Lung (tissue), 12 donors: ENCODE measurements around the gene OGFR. TPM values are rescaled to one million over a fixed set of nuclear protein-coding genes. Genes with fewer than 3 reads are reported as not detected.

Source experiments
- ATAC-seq: fragments of 200-7000 bp; cut with Tn5 transposase; one replicate; pipeline ENCODE4 v1.9.1; 2020; ENCODE audit warnings: moderate number of reproducible peaks; ENCODE audit not compliant: insufficient read depth, low FRiP score
- DNase-seq, 3 donors: peaks; one replicate each; pipeline ENCODE4 v3.0.0-alpha.2; 2013 to 2017
- H3K27ac ChIP-seq, 2 donors: one replicate each; pipeline ENCODE4 v1.5.1; 2013; ENCODE audit warnings: mild to moderate bottlenecking in 2 of 2, moderate library complexity in 2 of 2, control low read depth in 1 of 2, inconsistent platforms in 1 of 2, low read depth in 1 of 2, low read length in 1 of 2
- H3K27me3 ChIP-seq, 3 donors: one replicate each; pipeline ENCODE4 v1.5.1; 2013; ENCODE audit warnings: low read length in 2 of 3; ENCODE audit not compliant: control insufficient read depth in 3 of 3, insufficient read depth in 3 of 3
- H3K36me3 ChIP-seq, 4 donors: one replicate each; pipeline ENCODE4 v1.5.1; 2013; ENCODE audit warnings: low read length in 4 of 4, mild to moderate bottlenecking in 1 of 4, moderate library complexity in 1 of 4; ENCODE audit not compliant: control insufficient read depth in 4 of 4, insufficient read depth in 4 of 4
- H3K4me1 ChIP-seq, 5 donors: one replicate each; pipeline ENCODE4 v1.5.1; 2013; ENCODE audit warnings: low read length in 5 of 5, mild to moderate bottlenecking in 2 of 5, moderate library complexity in 1 of 5; ENCODE audit not compliant: control insufficient read depth in 5 of 5, insufficient read depth in 5 of 5
- H3K4me3 ChIP-seq: one replicate; pipeline ENCODE4 v1.5.1; 2013; ENCODE audit warnings: mild to moderate bottlenecking, control low read depth, moderate library complexity
- H3K9ac ChIP-seq, 2 donors: one replicate each; pipeline ENCODE4 v1.5.1; 2013; ENCODE audit warnings: low read length in 2 of 2, control low read depth in 1 of 2; ENCODE audit not compliant: insufficient read depth in 1 of 2
- H3K9me3 ChIP-seq, 4 donors: one replicate each; pipeline ENCODE4 v1.5.1; 2013; ENCODE audit warnings: low read length in 3 of 4, mild to moderate bottlenecking in 1 of 4, moderate library complexity in 1 of 4; ENCODE audit not compliant: control insufficient read depth in 4 of 4, insufficient read depth in 3 of 4
- WGBS, 2 donors: extraction: QIAGEN DNeasy Blood & Tissue Kit; methylation state at CpG; one replicate each; pipeline ENCODE4 v1.1.7; 2013; 5-methylcytosine and 5-hydroxymethylcytosine counted together
- polyA plus RNA-seq, 2 donors: library from polyadenylated mRNA; stranded (reverse); fragments of 200-250 nt; gene quantifications; one replicate each; pipeline ENCODE4 v1.2.1, GENCODE V29; 2013
- total RNA-seq, 2 donors: library from RNA; depleted of rRNA in 1 of 2; stranded (reverse); fragments of >200 nt in 1 of 2; gene quantifications; one replicate each; pipeline ENCODE4 v1.2.1, GENCODE V29; 2014 to 2021
- TF ChIP-seq, protein P1 (sequence below): IDR thresholded peaks from 2 replicates; pipeline ENCODE4 v1.5.1; 2012; ENCODE audit warnings: mild to moderate bottlenecking; ENCODE audit errors: control extremely low read depth, extremely low read depth
- donor health status: control.
- donor health status: control.
- donor health status: Bipolar disorder and iron deficiency.
- donor health status: healthy.
- donor health status: DM: yes; HTN: yes; CAD: no.

The OGFR gene
- total and polyA plus RNA-seq, 4 donors: 38.0 to 73.1 (median 63.9) TPM

DNA sequence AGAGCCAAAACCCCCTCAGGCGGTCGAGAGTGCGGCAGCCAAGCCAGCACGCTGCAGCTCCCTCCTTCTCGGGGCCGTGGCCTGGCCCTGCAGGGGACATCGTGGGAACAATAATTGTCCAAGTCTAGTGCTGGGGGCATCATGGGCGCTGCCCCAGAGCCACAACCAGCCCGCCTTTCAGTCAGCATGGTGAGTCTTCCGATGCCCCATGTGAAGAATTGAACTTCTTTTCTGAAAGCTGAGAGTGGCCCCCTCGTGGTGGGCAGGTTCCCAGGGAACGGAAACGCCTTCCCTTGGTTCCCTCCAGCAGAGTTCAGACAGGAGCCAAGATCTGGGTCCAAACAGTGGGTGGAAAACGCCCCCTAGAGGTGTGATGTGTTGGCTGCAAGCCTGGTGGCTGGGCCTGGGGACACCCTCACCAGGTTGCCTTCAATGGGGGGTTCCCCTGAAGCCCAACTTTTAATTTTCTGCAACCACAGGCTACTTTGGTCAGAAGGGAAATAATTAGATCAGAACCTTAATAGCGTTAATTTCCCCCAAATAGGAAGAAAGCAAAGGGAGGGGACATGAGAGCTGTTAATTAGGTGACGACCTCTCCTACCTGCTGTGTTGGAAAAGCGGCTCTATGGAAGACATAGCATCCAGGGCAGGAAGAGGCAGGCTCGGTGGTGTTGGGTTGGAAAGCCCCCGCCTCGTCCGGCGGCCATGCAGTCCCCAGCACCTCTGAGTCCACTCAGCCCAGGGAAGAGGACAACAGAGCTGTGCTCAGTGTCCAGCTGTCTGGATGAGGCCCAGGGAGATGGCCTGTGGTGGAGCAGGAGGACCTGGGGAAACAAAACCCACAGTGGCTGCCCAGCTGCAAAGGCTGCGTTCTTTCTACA, 13.1 kb upstream of the OGFR start:
- H3K9me3 ChIP-seq: no peaks in the 10 kb centered on the region
- WGBS, 2 donors: 35 to 36% methylated on average over 23 of the region's 23 CpGs
- no peak overlapping the region for H3K4me3 ChIP-seq
- H3K27ac ChIP-seq: no peak overlapping the region
- TF ChIP-seq, protein P1, sequence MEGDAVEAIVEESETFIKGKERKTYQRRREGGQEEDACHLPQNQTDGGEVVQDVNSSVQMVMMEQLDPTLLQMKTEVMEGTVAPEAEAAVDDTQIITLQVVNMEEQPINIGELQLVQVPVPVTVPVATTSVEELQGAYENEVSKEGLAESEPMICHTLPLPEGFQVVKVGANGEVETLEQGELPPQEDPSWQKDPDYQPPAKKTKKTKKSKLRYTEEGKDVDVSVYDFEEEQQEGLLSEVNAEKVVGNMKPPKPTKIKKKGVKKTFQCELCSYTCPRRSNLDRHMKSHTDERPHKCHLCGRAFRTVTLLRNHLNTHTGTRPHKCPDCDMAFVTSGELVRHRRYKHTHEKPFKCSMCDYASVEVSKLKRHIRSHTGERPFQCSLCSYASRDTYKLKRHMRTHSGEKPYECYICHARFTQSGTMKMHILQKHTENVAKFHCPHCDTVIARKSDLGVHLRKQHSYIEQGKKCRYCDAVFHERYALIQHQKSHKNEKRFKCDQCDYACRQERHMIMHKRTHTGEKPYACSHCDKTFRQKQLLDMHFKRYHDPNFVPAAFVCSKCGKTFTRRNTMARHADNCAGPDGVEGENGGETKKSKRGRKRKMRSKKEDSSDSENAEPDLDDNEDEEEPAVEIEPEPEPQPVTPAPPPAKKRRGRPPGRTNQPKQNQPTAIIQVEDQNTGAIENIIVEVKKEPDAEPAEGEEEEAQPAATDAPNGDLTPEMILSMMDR: peak; percentile 89
- H3K27me3 ChIP-seq: no peaks in the 10 kb centered on the region
- H3K36me3 ChIP-seq: no peaks in the 10 kb centered on the region
- no peak overlapping the region for H3K9ac ChIP-seq
- DNase-seq (peak; percentile 92 to 95 (median 93)), ATAC-seq (no peak)
- peaks cover 0 to 26% (median 3%) of the 10 kb centered on the region in 5 donors for H3K4me1 ChIP-seq

DNA sequence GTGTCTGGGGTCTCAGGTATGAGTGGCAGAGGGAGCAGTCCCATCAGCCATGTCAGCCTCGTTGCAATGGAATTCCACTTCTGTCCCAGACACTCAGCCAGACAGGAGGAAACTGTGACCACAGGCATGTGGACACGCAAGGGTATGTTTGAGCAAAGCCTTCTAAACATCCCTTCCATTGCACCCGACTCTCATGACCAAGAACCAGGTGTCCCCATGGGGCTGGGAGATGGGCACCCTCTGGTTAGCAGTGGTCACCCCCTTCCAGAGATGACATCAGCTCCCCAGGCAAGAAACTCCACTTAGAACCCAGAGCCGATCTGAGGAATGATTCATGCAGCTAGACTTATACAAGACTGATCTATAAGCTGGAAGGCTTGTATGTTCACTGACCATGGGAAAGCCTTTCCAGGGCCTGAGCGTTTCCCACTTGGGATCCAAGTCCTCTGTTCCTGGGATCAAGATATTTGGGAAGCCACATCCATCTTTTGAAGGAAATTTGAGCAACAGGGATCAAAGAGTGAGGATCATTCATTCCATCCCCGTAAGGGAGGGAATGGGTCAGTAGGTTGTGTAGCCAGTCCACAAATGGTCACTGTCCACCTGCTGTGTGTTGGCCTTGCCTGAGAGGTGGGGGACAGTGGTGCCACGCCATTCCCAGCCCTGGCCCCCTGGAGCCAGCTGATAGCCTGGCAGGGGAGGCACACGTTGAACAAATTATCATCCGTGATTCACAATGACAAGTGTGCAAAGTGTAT, 12.3 kb upstream of the OGFR start:
- no peaks in the 10 kb centered on the region for H3K9me3 ChIP-seq
- H3K4me3 ChIP-seq: no peak overlapping the region
- TF ChIP-seq, protein P1: no peak
- H3K9ac ChIP-seq: no peak overlapping the region
- H3K36me3 ChIP-seq: peaks cover 0 to 4% (median 0%) of the 10 kb centered on the region in 4 donors
- H3K27ac ChIP-seq: no peak overlapping the region
- no peak for ATAC-seq
- WGBS, 2 donors: 74 to 77% methylated on average over 9 of the region's 9 CpGs
- H3K27me3 ChIP-seq: no peaks in the 10 kb centered on the region
- H3K4me1 ChIP-seq: peaks cover 0 to 30% (median 3%) of the 10 kb centered on the region in 5 donors
- DNase-seq: no peak

DNA sequence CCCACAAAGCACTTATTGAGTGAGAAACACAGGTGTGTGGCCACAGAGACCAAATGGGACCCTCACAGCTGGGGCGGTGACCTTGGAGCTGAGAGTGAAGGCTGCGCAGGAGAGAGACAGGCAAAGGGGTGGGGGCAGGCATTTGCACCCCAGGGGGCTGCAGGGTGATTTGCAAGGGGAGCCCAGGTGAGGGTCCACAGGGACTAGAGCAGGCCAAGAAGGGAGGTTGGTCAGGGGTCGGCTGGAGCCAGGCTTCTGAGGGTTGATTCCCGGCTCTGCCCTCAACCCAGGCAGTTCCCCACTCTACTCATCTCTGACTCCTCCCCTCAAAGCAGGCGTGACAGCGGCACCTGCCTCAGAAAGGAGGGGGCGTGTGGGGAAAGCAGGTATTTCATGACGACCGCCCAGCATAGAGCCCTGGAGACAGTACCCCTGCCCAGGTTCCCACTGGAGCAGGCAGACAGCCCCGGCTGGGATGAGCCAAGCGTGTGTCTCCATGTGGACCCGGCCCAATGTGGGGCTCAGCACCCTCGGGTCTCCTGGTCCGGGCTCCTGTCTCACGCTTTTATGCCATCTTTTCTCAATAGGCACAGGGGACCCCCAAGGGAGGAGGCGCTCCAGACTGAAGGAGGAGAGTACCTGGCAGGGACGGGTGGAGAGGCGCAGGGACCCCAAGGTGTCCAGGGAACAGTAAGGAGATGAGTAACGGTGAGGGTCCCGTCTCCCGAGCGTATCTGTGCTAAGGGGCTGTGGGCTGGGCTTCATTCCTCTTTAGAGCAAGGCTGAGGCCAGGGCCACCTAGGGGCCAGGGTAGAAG, 11.5 kb upstream of the OGFR start:
- TF ChIP-seq, protein P1: no peak
- 89 to 90% methylated on average over 22 of the region's 22 CpGs for WGBS, 2 donors
- no peaks in the 10 kb centered on the region for H3K27me3 ChIP-seq
- H3K27ac ChIP-seq: peak overlapping the region; percentile 69 to 83
- no peaks in the 10 kb centered on the region for H3K9me3 ChIP-seq
- ATAC-seq: no peak
- peaks cover 0 to 10% (median 4%) of the 10 kb centered on the region in 4 donors for H3K36me3 ChIP-seq
- H3K4me3 ChIP-seq: no peak overlapping the region
- DNase-seq: peak in 1 of 3 donors; percentile 14
- H3K4me1 ChIP-seq: peaks cover 0 to 34% (median 8%) of the 10 kb centered on the region in 5 donors
- no peak overlapping the region for H3K9ac ChIP-seq
